ENCODE results near the gene SCN8A. TPM values are rescaled to one million over a fixed set of nuclear protein-coding genes. Genes with fewer than 3 reads are reported as not detected.

SCN8A gene
- total and polyA plus RNA-seq, 4 donors, result 11.4 to 80.2 (median 19.2) TPM

GRCh38 chr12:51860986-51861385 is 270.0 kb downstream of the SCN8A start:
- DNase-seq (ENCODE audit: low read depth in 4 of 6, low spot score in 6 of 6), result no peak
- peaks cover 38% of the 10 kb centered on the region for H3K4me1 ChIP-seq (ENCODE audit: control insufficient read depth, insufficient read depth, low read length)
- H3K9me3 ChIP-seq (ENCODE audit: control insufficient read depth, insufficient read depth, low read length), result no peaks in the 10 kb centered on the region
- H3K4me3 ChIP-seq (ENCODE audit: low read depth, low read length), result no peak overlapping the region
- H3K27me3 ChIP-seq (ENCODE audit: control insufficient read depth, insufficient read depth, low read length), result no peaks in the 10 kb centered on the region
- no peaks in the 10 kb centered on the region for H3K36me3 ChIP-seq (ENCODE audit: control insufficient read depth, insufficient read depth, low read length)
- no peak overlapping the region for H3K27ac ChIP-seq (ENCODE audit: low read depth, low read length)
- 100% methylated on average over 1 of the region's 3 CpGs for WGBS (ENCODE audit: insufficient coverage)

Other genes with a start within 250 kb of the SCN8A start
- not detected for gene CELA1, start 244.6 kb upstream of the SCN8A start, total RNA-seq
- not detected for gene CELA1, start 244.6 kb upstream of the SCN8A start, polyA plus RNA-seq (ENCODE audit: insufficient read length in 2 of 2)
- gene GALNT6, start 199.8 kb upstream of the SCN8A start, total RNA-seq, result 1 to 10 TPM; 1.2 to 5.0 TPM
- gene GALNT6, start 199.8 kb upstream of the SCN8A start, polyA plus RNA-seq (ENCODE audit: insufficient read length in 2 of 2), result under 1 TPM; 0.80 to 0.82 TPM
- gene SLC4A8, start 166.4 kb upstream of the SCN8A start, total RNA-seq, result 10 to 100 TPM; 10.9 to 30.0 TPM
- 10 to 100 TPM; 18.0 to 23.8 TPM for gene SLC4A8, start 166.4 kb upstream of the SCN8A start, polyA plus RNA-seq (ENCODE audit: insufficient read length in 2 of 2)

Measured in spinal cord (tissue), 10 donors.